Uterus (tissue), 4 donors: Measurements from ENCODE around the gene LRRN2. TPM values are rescaled to one million over a fixed set of nuclear protein-coding genes. Genes with fewer than 3 reads are reported as not detected.

Experiments used
- DNase-seq, 2 donors: peaks; one replicate each; pipeline ENCODE4 v3.0.0-alpha.2; 2019 to 2020
- H3K27ac ChIP-seq, 2 donors: fragments of 200-600 bp; sonication (generic); 1 replicate in 1 of 2; 2 replicates in 1 of 2; pipeline ENCODE4 v1.5.1; 2016 to 2018
- H3K27me3 ChIP-seq, 2 donors: fragments of 200-600 bp; sonication (generic); one replicate each; pipeline ENCODE4 v1.5.1; 2018 to 2019; ENCODE audit warnings: control low read depth in 1 of 2
- H3K36me3 ChIP-seq, 2 donors: fragments of 200-600 bp; sonication (generic); one replicate each; pipeline ENCODE4 v1.5.1; 2019; ENCODE audit warnings: control low read depth in 1 of 2
- H3K4me1 ChIP-seq, 2 donors: fragments of 200-600 bp; sonication (generic); one replicate each; pipeline ENCODE4 v1.5.1; 2018 to 2019; ENCODE audit warnings: control low read depth in 1 of 2
- H3K4me3 ChIP-seq, 2 donors: fragments of 200-600 bp; sonication (generic); 1 replicate in 1 of 2; 2 replicates in 1 of 2; pipeline ENCODE4 v1.5.1; 2018 to 2019; ENCODE audit warnings: mild to moderate bottlenecking in 1 of 2
- H3K9me3 ChIP-seq, 2 donors: fragments of 200-600 bp; sonication (generic); one replicate each; pipeline ENCODE4 v1.5.1; 2019; ENCODE audit warnings: control low read depth in 1 of 2
- CTCF ChIP-seq, 4 experiments: fragments of 200-600 bp in 2 of 4; fragments of 450-650 bp in 2 of 4; sonication (generic) in 2 of 4; IDR thresholded peaks; one replicate each; pipeline ENCODE4 v1.5.1; 2016 to 2019; ENCODE audit warnings: antibody characterized with exemption in 4 of 4, mild to moderate bottlenecking in 2 of 4, moderate library complexity in 1 of 4
- POLR2A ChIP-seq, 2 donors: fragments of 450-650 bp; IDR thresholded peaks; one replicate each; pipeline ENCODE4 v1.6.1; 2016; ENCODE audit warnings: antibody characterized with exemption in 2 of 2, mild to moderate bottlenecking in 1 of 2, moderate library complexity in 1 of 2
- intact Hi-C: fragments of 100-400 bp; cut with DNase I; formaldehyde crosslinking; loops from one replicate; pipeline ENCODE4 v1.15.1; 2023; ENCODE audit warnings: low total_unique reads
- total RNA-seq, 4 donors: library from RNA; depleted of rRNA in 3 of 4; stranded (reverse); fragments of >200 nt in 3 of 4; gene quantifications; one replicate each; pipeline versions ENCODE4 v1.1.0 to v1.2.4, GENCODE V29; 2014 to 2023
- donor health status: DM: yes; HTN: yes; CAD: no.

The LRRN2 gene
- total RNA-seq, 4 donors from 2014 or later = 1.3 to 5.5 (median 3.9) TPM

- H3K9me3 ChIP-seq = no peaks in the 10 kb centered on the region
- TF ChIP-seq POLR2A (IDR thresholded peaks at IDR 0.05) (no peak), CTCF (IDR thresholded peaks at IDR 0.05) (no peak)
- peak in 1 of 2 donors; percentile 41 for DNase-seq
- intact Hi-C loops = no loop called here
- no peak overlapping the region for H3K27ac ChIP-seq
- no peaks in the 10 kb centered on the region for H3K36me3 ChIP-seq
- H3K4me1 ChIP-seq = no peaks in the 10 kb centered on the region
- H3K27me3 ChIP-seq = no peaks in the 10 kb centered on the region
- H3K4me3 ChIP-seq = no peak overlapping the region
These were observed 62.1 kb downstream of the LRRN2 start for GRCh38 chr1:204623365-204623893.

GRCh38 chr1:204621996-204622395, 63.5 kb downstream of the LRRN2 start:
- Histone ChIP-seq H3K36me3 (no peaks in the 10 kb centered on the region), H3K9me3 (no peaks in the 10 kb centered on the region), H3K27ac (no peak overlapping the region), H3K27me3 (no peaks in the 10 kb centered on the region), H3K4me3 (no peak overlapping the region), H3K4me1 (no peaks in the 10 kb centered on the region)
- intact Hi-C loops = no loop called here
- DNase-seq = no peak
- no peak for TF ChIP-seq POLR2A (IDR thresholded peaks at IDR 0.05)
- no peak for TF ChIP-seq CTCF (IDR thresholded peaks at IDR 0.05)

- H3K27me3 ChIP-seq = no peaks in the 10 kb centered on the region
- no peaks in the 10 kb centered on the region for H3K9me3 ChIP-seq
- TF ChIP-seq CTCF (IDR thresholded peaks at IDR 0.05) (no peak), POLR2A (IDR thresholded peaks at IDR 0.05) (no peak)
- H3K4me3 ChIP-seq = no peak overlapping the region
- intact Hi-C loops = no loop called here
- H3K36me3 ChIP-seq = no peaks in the 10 kb centered on the region
- no peak for DNase-seq
- H3K27ac ChIP-seq = no peak overlapping the region
- H3K4me1 ChIP-seq = no peaks in the 10 kb centered on the region
These were observed 64.1 kb downstream of the LRRN2 start for GRCh38 chr1:204621396-204621795.

GRCh38 chr1:204619721-204620120, 65.8 kb downstream of the LRRN2 start:
- H3K27ac ChIP-seq = no peak overlapping the region
- intact Hi-C loops = no loop called here
- no peaks in the 10 kb centered on the region for H3K36me3 ChIP-seq
- H3K9me3 ChIP-seq = no peaks in the 10 kb centered on the region
- TF ChIP-seq CTCF (IDR thresholded peaks at IDR 0.05) = no peak
- TF ChIP-seq POLR2A (IDR thresholded peaks at IDR 0.05) = no peak
- H3K4me1 ChIP-seq = no peaks in the 10 kb centered on the region
- DNase-seq = no peak
- no peaks in the 10 kb centered on the region for H3K27me3 ChIP-seq
- no peak overlapping the region for H3K4me3 ChIP-seq

- H3K27ac ChIP-seq = no peak overlapping the region
- TF ChIP-seq POLR2A (IDR thresholded peaks at IDR 0.05) (no peak), CTCF (IDR thresholded peaks at IDR 0.05) (no peak)
- H3K9me3 ChIP-seq = no peaks in the 10 kb centered on the region
- intact Hi-C loops = no loop called here
- H3K27me3 ChIP-seq = no peaks in the 10 kb centered on the region
- DNase-seq = no peak
- H3K36me3 ChIP-seq = no peaks in the 10 kb centered on the region
- no peak overlapping the region for H3K4me3 ChIP-seq
- H3K4me1 ChIP-seq = no peaks in the 10 kb centered on the region
These were observed 67.3 kb downstream of the LRRN2 start for GRCh38 chr1:204618148-204618760.
